Kidney glomerular epithelial cell (primary cell): ENCODE results near the gene PKP1.

Experiments
- DNase-seq: peaks from one replicate; lab custom pipeline; 2025; lab: John Stamatoyannopoulos, UW

The PKP1 gene

DNA sequence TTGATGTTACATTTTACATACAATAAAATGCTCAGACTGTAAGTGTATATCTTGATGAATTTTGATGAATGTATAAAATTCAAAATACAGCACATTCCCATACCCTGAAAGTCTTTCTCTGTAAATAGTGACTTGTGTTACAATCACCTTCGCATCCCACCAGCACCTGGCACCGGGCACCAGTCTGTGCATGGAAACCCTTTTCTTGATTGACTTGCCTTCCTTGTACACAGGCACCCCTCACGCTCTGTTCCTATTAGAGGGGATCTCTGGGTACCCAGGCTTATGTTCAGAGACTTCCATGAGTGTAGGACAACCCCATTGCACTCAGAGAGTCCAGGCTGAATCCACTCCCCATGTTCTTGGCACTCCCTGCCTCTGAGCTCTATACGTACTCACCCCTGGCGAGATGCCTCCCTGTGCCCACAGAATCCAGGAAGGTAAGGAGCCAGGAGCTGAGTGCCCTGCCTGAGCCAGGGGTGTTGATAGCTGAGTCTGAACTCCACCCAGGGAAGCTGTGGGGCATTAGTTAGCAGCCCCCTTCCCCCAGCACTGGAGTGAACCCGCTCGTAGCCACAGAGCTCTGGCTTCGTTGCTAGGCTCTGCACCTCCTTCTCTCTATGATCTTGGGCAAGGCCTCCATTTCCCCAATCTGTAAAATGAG lies 22.5 kb upstream of the PKP1 start:
- no peak for DNase-seq

DNA sequence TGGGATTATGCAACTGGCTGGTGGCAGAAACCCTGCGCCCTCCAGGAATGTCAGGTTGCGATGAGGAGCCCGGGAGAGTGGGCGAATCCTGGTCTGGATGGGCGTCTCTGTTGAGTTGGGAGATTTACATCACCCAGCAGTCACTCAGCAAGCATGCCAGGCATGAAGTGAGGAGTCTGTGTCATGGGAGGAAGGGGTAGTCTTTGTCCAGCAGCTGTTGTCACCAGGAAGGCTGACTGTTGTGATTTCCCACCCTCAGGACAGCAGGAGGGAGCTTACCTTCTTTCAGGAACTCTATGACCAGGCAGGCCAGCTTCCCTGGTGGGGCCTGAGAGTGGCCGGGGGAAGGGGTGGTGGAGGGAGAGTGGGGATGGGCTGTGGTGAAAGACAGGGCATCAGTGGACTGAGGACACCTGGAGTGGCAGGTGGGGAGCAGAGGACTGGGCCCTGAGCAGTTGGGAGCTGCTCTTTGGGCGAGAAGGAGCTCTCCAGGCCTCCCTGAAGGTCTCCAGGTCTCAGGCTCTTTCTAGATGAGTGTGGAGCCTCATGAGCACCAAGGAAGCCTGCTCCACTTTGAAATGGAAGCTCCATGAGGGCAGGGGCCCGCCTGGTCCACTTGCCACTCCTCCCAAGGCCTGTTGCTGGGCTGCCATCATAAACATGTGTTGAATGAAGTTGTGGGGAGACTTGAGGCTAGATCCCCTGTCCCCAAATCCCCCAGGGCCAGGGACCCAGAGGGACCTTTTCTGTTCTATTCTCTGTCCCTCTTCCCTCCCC lies 21.3 kb upstream of the PKP1 start:
- no peak for DNase-seq

DNA sequence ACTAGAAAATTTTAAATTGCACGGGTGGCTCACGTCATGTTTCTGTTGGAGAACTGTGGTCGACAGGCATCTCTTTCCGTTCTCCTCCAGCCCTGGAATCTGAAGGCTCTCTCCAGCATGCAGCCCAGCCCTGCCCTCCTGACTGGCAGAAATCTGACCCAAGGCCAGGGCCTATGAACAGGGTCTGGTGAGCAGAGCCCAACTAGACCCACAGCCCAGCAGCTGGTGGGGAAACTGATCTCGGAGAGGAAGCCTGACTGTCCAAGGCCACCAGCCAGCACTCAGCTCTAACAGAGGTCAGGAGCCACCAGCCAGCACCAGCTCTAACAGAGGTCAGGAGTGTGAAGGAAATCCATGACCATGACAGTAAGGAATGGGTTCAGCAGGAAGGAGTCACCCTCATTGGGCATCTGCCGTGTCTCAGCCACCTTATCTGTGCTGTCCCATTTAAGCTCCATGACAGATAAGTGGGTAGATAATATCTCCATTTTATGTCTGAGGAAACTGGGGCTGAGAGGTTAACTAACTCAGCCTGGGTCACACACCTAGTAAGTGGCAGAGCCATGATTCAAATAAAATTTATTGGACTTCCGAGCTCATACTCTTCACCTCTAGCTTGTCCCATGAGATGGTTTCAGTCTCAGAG lies 20.2 kb upstream of the PKP1 start:
- no peak for DNase-seq

- no peak for DNase-seq
These were observed 19.2 kb upstream of the PKP1 start for GRCh38 chr1:201264072-201264471.

GRCh38 chr1:201264554-201264953 lies 18.8 kb upstream of the PKP1 start:
- no peak for DNase-seq

DNA sequence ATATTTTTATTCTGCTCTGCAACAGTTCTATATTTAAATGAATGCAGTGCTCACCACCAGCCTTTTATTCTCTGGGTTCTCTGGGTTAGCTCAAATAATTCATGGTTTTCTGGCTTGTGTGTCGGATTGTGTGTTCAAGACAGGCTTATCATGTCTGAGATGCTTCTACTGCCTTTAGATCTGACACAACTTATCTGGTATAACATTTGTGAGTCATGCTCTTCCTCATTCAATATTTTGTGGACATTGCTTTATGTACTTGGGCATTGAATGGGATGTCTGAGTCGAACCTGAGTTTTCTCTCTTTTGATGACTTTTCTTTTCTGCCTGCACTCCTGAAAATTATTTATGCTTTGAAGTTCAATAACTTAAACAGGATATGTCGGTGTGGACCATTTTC lies 17.6 kb upstream of the PKP1 start:
- no peak for DNase-seq

GRCh38 chr1:201266276-201266675 lies 17.0 kb upstream of the PKP1 start:
- DNase-seq, result no peak

DNA sequence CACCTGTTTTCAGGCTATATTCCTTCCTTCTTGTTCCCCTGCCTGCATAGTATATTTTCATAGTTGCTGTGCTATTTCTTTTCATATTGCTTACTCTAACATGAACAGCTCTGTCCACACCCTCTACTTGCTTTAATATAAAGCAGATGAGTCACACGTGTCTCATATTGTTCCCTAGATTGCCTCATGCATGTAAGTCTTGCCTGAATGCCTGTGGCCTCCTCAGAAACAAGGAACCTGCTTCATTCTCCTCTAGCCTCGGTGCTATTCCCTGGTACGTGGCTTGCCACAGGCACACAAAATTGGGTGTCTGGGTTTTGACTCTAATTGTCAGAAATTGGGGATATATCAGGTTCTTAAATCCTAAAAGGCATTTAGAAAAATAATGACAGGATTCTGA lies 16.5 kb upstream of the PKP1 start:
- DNase-seq, result peak; percentile 51

- DNase-seq, result peak; percentile 67
These were observed 15.7 kb upstream of the PKP1 start for GRCh38 chr1:201267481-201268229.

DNA sequence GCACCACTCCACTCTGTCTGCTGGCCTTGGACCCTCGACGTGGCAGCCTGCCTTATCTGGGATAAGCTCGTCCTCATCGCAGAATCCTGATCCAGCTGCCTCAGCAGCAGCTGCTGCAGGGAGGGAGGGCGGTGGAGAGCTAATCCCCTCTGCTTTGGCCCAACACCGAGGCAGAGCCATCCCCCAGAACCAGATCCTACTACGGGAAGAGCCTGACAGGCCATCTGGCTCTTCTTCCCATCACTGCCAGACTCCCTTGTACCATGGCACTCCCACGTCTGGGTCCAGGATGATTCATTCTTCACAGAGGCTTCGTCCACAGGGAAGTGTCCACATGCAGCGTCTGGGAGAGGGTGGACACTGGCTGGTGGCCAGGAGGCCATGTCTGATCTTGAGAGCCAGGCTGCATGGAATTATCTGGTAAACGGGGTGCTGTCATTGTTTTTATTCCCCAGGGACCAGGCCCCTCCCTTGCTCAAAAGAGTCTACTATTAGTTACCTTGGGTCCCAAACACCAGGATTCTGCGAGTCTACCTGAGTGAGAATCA lies 14.6 kb upstream of the PKP1 start:
- DNase-seq, result peak; percentile 72

DNA sequence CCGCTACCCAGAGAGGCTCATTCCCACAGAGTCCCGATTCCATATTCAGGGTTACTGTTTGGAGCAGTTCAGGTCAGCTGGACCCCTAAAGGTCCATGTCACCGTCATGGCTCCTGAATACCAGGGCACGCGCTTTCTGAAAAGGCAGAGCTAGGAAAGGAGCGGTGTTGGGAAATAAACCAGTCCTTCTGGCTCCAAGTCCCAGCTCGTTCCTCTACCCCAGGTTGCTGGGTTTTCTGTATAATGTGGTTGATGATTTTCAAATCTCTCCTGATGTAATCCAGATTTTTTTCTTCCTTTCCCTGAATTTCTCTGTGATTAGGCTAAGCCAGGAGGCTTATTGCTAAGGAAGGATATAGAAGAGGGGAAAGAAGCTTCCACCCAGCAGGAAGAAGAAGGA lies 14.0 kb upstream of the PKP1 start:
- DNase-seq, result no peak

DNA sequence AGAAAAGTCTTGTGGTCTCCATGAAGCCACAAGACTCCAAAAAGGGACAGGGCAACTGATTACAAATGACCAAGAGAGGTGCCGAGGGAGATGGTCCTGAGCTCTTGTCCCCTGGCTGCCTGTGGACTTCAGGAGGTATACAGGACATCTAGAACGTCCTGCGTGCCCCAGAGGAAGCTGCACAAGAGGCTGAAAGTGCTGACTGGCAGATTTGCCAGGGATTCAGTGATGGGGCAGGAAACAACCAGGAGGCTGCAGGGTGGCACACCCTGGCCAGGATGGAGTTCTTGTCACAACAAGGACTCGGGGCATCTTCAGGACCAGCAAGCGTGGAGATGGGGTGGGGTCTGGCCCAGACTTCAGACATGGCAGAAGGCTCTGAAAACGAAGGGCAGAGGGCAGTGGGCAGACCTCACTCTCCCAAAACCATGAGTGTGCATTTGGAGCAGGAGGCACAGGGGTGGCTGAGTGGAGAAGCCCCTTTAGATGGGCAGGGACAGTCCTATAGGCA lies 13.4 kb upstream of the PKP1 start:
- DNase-seq, result no peak

DNA sequence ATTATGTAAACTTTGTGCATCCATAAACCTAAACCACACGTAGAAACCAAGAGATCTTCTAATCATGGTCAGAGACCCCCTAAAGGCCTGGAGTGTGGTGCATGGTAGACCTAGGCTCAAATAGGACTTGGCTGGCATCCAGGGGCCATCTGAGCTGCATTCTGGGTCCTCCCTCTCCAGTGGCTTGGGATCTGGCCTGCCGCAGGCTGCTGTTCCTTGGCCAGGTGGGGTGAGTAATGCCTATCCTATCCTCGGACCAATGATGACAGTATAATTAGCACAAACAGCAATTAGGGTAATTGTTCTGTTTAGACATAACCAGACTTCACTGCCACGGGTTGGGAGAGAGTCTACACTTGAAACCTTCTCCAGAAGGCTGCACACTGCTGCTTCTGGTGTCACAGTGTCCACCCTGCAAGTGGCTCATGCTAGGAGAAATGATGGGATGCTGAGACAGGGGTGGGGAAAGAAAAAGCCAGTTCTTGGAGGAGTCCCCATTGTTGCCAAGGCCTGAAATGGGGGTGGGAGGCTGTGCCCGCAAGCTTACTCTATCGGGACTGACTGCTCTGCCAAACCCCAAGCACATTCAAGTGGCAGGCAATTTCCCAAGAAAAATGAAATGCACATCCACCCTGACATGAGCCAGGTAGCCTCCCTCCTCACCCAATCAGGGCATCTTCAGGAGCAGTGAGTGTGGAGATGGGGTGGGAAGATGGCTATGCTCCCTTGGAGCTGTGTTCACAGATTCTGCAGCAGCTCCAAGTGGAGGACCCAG lies 12.5 kb upstream of the PKP1 start:
- DNase-seq, result no peak

GRCh38 chr1:201272799-201273198 lies 10.5 kb upstream of the PKP1 start:
- DNase-seq, result no peak

- no peak for DNase-seq
These were observed 8.6 kb upstream of the PKP1 start for GRCh38 chr1:201274616-201275252.

DNA sequence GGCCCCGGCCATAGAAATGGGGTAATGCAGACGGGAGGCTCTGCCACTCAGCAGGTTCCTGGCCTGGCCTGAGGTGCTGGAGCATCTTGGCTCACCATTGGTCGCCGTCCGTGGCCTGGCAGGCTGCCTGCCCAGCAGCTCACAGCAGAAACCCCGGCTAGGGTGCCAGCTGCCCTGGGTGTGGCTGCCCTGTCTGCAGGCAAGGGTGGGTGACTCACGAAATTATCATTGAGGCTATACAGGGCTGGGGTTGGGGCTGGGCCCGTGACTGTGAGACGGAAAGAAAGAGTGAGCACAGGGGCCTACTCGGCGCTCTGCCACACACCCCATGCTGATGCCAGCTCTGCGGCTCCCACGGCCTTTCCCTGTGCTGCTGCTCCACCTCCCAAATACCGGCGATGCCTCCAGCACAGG lies 8.0 kb upstream of the PKP1 start:
- no peak for DNase-seq

DNA sequence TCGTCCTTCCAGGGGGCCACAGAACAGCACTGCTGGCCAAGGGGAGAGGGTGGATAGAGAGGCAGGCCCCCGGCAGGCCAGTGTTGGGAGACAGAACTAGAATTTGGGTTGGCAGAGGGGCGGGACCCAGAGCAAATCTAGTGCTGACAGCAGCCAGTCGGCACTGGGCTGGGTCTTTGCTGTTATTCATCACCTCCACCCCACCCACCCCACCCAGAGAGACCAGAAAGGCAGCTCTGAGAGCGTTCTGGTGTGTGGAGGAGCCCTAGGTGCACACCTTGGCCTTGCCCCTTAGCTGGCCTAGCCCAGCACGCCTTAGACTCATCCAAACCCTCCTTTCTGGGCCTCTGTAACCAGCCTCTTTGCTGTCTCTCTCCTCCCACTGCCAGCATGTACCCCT lies 6.4 kb upstream of the PKP1 start:
- DNase-seq, result no peak

DNA sequence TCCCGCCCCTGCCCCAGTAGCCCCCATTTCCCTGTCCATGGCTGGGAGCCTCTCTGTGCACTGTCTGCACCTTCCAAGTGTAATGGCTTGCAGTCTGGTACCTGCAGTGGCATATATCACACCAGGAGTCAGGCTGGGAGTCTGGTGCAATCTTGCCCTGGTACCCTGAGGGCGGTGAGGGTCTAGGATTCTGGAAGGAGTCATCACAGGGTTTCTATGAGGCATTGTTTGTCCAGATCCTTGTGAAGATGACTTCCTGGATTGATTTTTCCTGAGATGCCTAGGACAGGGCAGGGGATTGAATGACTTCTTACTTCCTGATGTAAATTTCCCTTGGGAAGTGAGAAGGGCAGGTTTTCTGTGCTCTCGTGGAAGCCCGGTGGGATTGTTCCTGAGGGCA lies 5.9 kb upstream of the PKP1 start:
- DNase-seq, result no peak

- DNase-seq, result no peak
These were observed 4.0 kb upstream of the PKP1 start for GRCh38 chr1:201279313-201279712.

GRCh38 chr1:201280884-201281283 lies 2.4 kb upstream of the PKP1 start:
- DNase-seq, result no peak

DNA sequence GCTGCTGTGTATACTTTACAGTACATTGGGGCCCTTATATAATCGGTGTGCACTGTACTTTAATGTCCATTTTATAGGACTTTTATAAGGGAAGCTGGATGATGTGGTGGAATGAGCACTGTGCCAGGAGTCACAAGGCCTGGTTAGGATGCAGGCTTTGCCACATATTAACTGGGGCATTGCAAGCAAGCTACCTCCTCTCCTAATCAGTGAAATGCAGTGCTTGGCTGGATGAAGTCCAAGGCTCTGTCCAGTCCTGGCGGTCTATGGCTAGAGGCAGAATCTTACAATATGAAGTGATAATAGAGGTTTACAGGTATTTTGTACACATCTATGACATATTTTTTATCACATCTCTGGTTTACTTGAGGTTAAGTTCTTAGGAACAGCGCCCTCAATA lies 1.7 kb upstream of the PKP1 start:
- DNase-seq, result no peak
